ENCODE measurements around the gene HOXB6. TPM values are rescaled to one million over a fixed set of nuclear protein-coding genes. Genes with fewer than 3 reads are reported as not detected.

The HOXB6 gene
- total RNA-seq, 1 donor from 2014 or later, result 0.20 TPM

- no peak for ATAC-seq
- intact Hi-C loops (cut with micrococcal nuclease), result no loop called here
- no peak for DNase-seq
Observed at GRCh38 chr17:48589060-48589830, 15.5 kb downstream of the HOXB6 start.

DNA sequence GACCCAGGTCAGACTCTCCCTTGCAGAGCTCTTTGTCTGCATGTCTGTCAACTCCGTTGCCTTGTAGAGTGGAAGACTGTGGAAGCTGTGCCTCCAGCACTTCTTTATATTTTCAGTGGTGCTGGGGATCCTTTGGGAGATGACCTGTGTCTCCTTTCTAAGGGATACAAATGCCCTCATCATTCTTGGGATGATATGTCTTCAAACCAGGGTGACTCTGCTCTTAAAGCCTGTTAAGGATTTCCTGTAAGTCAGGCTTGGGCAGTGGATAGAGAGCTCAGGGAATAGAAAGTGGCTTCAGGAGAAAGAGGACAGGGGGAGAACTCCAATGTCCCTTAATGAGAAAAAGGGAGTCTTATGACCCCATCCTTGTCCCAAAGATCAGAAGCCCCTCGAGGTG, 16.3 kb downstream of the HOXB6 start:
- no peak for DNase-seq
- no peak for ATAC-seq
- intact Hi-C loops (cut with micrococcal nuclease), result no loop called here

GRCh38 chr17:48588074-48588415, 16.7 kb downstream of the HOXB6 start:
- no peak for ATAC-seq
- intact Hi-C loops (cut with micrococcal nuclease), result no loop called here
- DNase-seq, result no peak

DNA sequence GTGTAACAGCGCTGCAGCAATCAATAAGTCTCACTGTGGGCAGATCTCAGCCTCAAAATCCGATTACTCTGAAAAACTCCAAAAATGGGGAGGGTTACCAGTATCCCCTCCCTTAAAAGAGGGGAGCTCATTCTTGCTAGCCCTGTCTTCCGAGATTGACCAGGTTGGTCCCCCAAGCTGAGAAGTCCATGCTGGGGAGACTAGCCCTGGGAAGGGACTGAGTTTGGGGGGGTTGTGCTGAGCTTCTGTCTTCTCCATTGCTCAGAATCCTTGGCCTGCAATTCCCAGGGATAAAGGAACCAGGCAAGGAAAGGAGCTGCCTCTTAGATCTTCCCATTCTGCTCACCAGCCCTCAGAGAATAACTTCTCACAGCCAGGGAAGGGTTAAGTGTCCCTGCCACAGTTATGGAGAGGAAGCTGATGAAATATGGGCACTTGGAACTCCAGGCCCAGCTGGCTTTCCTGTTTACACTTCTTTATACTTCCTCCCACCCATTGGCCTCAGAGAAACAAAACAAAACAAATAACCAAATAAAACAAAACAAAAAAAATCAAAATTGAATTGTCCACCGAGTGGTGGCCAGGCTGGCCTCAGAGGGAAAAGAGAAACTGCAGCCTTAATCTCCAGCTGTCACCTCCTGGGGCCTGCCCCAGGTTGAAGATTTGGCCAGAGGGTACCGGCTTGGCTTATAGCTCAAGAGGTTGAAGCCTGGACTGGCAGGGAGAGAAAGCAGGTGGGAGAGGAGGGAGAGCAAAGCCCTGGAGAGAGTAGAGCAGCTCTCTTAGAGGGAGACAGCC, 17.3 kb downstream of the HOXB6 start:
- DNase-seq (no peak), ATAC-seq (no peak)
- intact Hi-C loops (cut with micrococcal nuclease), result no loop called here

GRCh38 chr17:48586355-48587258, 18.2 kb downstream of the HOXB6 start:
- intact Hi-C loops (cut with micrococcal nuclease), result no loop called here
- ATAC-seq, result no peak
- no peak for DNase-seq

DNA sequence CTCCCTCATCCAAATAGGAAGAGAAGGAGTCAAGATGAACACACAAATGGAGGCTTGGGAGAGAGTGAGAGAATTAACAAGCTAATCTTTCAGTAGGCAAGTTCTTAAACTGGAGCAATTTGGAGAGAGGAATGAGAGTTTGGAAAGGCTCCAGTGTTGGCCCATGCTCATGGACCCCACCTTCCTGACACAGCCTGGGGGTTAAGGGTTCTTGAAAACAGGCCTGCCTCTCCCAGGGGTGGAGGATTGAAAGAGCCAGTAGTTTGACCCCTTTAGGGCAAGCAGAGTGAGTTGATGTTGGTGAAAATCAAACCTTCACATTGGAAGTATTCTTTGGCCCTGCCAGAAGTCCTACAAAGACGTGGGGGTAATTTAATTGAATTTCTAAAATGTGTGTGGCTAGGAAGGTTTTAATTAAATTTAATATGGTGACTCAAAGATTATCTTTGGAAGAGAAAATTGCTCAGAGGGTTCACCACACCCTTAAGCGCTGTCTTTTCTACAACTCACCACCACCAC, 20.5 kb downstream of the HOXB6 start:
- DNase-seq (no peak), ATAC-seq (no peak)
- intact Hi-C loops (cut with micrococcal nuclease), result no loop called here

DNA sequence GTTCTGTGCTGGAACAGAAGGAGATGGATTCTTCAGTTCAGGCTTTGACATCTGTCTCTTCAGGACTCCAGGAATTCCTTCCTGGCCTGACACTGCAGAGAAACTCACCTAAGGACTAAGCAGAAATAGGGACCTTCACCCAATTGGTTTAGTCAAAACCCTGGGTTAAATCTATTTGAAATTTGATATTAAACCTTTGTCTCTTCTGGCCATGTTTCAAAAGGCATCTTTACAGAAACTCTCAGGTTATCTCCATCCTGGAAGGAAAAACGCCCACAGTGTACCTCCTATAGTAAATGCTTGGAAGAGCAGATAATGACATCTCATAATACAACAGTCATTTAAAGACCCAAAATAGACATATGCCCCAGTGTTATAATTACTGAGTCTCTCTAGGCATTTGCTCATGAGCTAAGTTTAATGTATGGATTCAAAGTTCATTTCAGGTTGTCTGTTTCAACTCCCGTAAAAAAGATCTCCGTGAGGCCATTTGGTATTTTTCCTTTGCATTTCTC, 21.0 kb downstream of the HOXB6 start:
- intact Hi-C loops (cut with micrococcal nuclease), result no loop called here
- no peak for DNase-seq
- no peak for ATAC-seq

DNA sequence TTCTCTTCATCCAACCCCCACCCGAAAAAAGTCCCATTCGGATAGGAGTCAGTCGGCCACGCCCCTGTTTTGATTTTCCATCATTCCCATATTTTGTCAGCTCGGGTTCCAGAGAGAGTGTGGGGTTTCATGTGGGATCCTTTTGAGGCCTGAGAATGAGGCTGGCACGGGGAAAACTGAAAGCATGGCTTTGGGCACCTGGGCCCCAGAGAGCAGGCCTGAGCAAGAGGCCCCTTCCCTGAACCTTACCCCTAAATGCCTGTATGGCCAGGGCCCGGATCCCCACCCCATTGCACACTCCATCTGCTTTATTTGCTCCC, 22.1 kb downstream of the HOXB6 start:
- no peak for ATAC-seq

DNA sequence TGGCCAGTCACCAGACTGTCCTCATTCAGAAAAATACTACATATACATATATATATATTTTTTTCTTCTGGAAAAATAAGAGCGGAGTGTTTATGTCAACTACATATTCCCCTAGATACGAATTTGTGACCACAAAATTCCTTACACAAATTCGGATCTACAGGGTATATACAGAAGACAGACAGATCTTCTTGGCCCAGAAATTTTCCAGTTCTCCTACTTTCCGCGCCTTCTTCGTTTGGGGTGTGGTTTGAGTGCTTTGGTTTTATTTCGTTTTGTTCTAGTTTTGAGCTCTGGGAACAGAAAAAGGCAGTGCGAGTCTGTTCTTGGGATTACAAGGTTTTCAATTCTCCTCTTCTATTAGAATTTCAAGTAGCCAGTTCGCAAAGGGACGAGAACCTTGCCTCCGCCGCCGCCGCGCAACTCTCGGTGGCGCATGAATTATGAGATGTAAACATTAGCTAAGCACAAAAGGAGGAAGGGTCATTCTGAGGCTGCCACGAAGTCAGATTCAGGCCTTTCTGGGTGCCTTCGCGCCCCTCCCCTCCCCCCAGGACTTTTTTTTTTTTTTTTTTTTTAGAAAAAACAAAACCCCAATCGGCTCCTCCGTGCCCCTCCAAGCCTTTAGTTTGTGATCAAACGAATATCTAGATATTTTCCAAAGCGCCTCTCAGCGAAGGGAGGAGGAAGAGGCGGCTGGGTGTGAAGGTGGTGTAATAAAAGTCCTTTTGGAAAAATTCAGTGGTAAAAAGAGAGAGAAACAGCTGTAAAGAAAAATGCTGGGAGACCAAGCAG, 24.8 kb downstream of the HOXB6 start:
- DNase-seq (no peak), ATAC-seq (no peak)
- intact Hi-C loops (cut with micrococcal nuclease), result no loop called here

More for the DNA sequence above, 22.1 kb downstream of the HOXB6 start:
- intact Hi-C loops (cut with micrococcal nuclease), result no loop called here
- DNase-seq, result no peak

DNA sequence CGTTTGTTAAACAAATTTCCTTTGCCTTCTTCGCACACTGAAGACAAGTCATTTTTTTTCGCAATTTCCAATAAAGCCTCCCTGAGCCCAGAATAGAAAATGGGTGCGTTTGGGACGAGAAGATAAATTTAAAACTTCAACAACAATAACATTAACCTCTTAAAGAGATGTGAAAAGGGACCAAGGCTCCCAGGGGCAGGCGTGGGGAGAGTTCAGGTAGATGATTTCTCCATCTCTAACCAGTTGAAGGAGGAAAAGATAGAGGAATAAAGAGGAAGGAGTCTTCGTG, 25.4 kb downstream of the HOXB6 start:
- no peak for ATAC-seq
- no peak for DNase-seq
- intact Hi-C loops (cut with micrococcal nuclease), result no loop called here

GRCh38 chr17:48578616-48579470, 25.9 kb downstream of the HOXB6 start:
- DNase-seq, result no peak
- ATAC-seq, result no peak
- intact Hi-C loops (cut with micrococcal nuclease), result no loop called here

GRCh38 chr17:48577946-48578615, 26.7 kb downstream of the HOXB6 start, which contains the start of gene HOXB4:
TSS of gene HOXB4 (minus strand) at chr17:48578350. CDS start at chr17:48578319, 31 bp downstream.
- intact Hi-C loops (cut with micrococcal nuclease), result no loop called here
- peak; percentile 74 for DNase-seq
- peak; percentile 52 for ATAC-seq

- intact Hi-C loops (cut with micrococcal nuclease), result no loop called here
Observed at GRCh38 chr17:48577330-48577945, 27.3 kb downstream of the HOXB6 start.

GRCh38 chr17:48576479-48577309, 28.1 kb downstream of the HOXB6 start:
- ATAC-seq (no peak), DNase-seq (no peak)
- intact Hi-C loops (cut with micrococcal nuclease), result no loop called here

More at GRCh38 chr17:48577330-48577945, 27.3 kb downstream of the HOXB6 start:
- no peak for ATAC-seq
- no peak for DNase-seq

- intact Hi-C loops (cut with micrococcal nuclease), result no loop called here
- DNase-seq (no peak), ATAC-seq (no peak)
Observed at GRCh38 chr17:48575673-48576478, 28.9 kb downstream of the HOXB6 start.
